GM12801 (cell line): ENCODE results near the gene TSSC4.

Experiments
- CTCF ChIP-seq: IDR thresholded peaks from one replicate; pipeline ENCODE4 v1.5.1; 2011; ENCODE audit warnings: control low read depth; ENCODE audit not compliant: insufficient read length; ENCODE audit errors: extremely low read depth

Gene TSSC4

GRCh38 chr11:2449548-2450320 is 49.2 kb downstream of the TSSC4 start:
- TF ChIP-seq CTCF, result no peak

- no peak for TF ChIP-seq CTCF
Measured at GRCh38 chr11:2450321-2451041, 49.9 kb downstream of the TSSC4 start.

DNA sequence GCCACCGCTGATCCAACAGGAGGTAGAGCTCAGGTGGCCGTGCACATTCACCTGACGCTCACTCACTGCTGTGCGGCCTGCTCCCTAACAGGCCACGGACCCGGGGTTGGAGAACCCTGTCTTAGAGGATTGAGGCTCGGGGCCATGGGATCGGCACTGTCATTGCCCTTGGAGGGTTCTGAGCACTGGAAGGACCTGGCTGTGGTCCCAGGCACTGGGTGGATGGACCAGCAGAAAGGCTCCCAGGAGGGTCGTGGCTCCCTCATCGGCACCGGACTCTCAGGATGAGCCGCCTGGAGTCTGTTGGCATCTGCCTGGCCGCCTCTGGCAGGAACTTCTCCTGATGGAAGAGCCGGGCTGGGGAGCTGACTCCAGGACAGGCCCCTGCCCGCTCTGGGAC is 50.8 kb downstream of the TSSC4 start:
- no peak for TF ChIP-seq CTCF

DNA sequence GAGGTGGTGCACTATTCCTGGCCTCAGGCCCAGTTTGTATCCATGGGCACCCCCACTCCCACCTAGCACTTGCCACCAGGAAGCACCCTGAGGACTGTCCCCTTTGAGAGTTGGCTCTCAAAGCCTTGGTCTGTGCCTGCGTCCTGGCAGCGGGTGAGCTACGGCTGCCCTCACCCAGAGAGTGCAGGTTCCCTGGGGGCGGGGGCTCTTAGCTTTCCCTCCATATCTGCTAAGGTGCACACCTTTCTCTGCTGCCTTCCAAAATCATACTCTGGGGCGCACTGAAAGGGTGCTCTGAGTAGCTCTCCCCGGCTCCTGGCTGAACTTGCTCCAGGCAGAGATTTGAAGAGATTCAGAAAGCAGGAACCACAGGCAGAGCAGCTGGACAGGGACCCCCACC is 51.4 kb downstream of the TSSC4 start:
- no peak for TF ChIP-seq CTCF

DNA sequence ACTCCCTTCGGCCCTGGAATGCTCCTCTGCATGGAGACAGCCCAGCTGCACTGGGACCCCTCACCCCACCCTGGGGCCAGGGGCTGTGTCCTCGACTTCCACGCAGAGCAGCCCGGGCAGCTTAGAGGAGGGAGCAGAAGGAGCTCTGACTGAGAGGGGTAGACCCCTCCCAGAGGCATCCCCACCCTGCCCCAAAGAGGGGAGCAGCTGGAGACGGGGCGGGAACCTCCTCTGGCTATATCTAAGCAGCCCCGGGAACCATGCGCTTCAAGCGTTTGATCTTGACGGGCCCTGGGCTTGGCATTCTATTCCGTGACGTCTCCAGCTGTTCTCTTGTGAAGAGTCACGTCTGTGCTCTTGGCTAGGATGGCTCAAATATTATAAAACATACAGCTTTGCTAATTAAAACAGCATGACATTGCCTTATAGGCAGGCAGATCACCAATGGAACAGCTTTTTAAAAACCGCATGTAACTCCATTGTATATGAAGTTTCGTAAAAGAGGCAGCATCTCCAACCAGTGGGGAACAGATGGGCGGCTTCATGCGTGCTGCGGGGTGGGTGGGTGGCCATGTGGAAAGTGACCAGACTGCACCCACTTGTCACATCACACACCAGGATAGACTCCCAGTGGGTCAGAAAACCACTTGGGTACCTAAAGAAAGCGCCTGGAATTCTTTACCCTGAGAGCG is 51.9 kb downstream of the TSSC4 start:
- no peak for TF ChIP-seq CTCF

GRCh38 chr11:2453436-2453835 is 52.9 kb downstream of the TSSC4 start:
- no peak for TF ChIP-seq CTCF
